SK-N-SH treated with all-trans-retinoic acid at 6 μM for 48 hours (cell line): Measurements from ENCODE around the gene DDX39B.

Experiments
- ATAC-seq: fragments of 200-7000 bp; cut with Tn5 transposase; 3 replicates; pipeline ENCODE4 v1.9.1; 2020; ENCODE audit warnings: mild to moderate bottlenecking, moderate library complexity
- ARNTL ChIP-seq: fragments of 450-650 bp; formaldehyde crosslinking; IDR thresholded peaks from 2 replicates; pipeline ENCODE4 v1.5.0; 2020; ENCODE audit warnings: low read depth, mild to moderate bottlenecking, moderate library complexity, borderline replicate concordance
- BACH2 ChIP-seq: fragments of 250-450 bp; sonication (Bioruptor Pico); IDR thresholded peaks from 2 replicates; pipeline ENCODE4 v1.9.0; 2021; ENCODE audit warnings: mild to moderate bottlenecking, borderline replicate concordance
- CSDC2 ChIP-seq: fragments of 250-450 bp; sonication (Bioruptor Pico); IDR thresholded peaks from 2 replicates; pipeline ENCODE4 v1.5.0; 2020; ENCODE audit warnings: mild to moderate bottlenecking, moderate library complexity
- CSRNP3 ChIP-seq: fragments of 250-450 bp; sonication (Bioruptor Pico); IDR thresholded peaks from 2 replicates; pipeline ENCODE4 v1.5.1; 2021; ENCODE audit warnings: mild to moderate bottlenecking, moderate library complexity
- GLIS3 ChIP-seq: fragments of 250-450 bp; sonication (Bioruptor Pico); IDR thresholded peaks from 2 replicates; pipeline ENCODE4 v1.5.0; 2020; ENCODE audit warnings: mild to moderate bottlenecking, moderate library complexity
- ISL1 ChIP-seq: fragments of 250-450 bp; sonication (Bioruptor Pico); IDR thresholded peaks from 2 replicates; pipeline ENCODE4 v2.1.2; 2022; ENCODE audit warnings: mild to moderate bottlenecking, moderate library complexity
- PPARA ChIP-seq: fragments of 250-450 bp; sonication (Bioruptor Pico); IDR thresholded peaks from 2 replicates; pipeline ENCODE4 v1.5.0; 2020; ENCODE audit warnings: mild to moderate bottlenecking, borderline replicate concordance
- RARB ChIP-seq: fragments of 250-450 bp; sonication (Bioruptor Pico); IDR thresholded peaks from 2 replicates; pipeline ENCODE4 v1.8.0; 2021; ENCODE audit warnings: mild to moderate bottlenecking, moderate library complexity
- SNAI2 ChIP-seq: fragments of 250-450 bp; sonication (Bioruptor Pico); IDR thresholded peaks from 2 replicates; pipeline ENCODE4 v1.5.0; 2020; ENCODE audit warnings: mild to moderate bottlenecking, moderate library complexity
- TCF4 ChIP-seq: fragments of 250-450 bp; sonication (Bioruptor Pico); IDR thresholded peaks from 2 replicates; pipeline ENCODE4 v1.8.0; 2021; ENCODE audit warnings: mild to moderate bottlenecking, moderate library complexity, borderline replicate concordance
- ZC3H10 ChIP-seq: fragments of 250-450 bp; sonication (Bioruptor Pico); IDR thresholded peaks from 2 replicates; pipeline ENCODE4 v1.5.1; 2021; ENCODE audit warnings: mild to moderate bottlenecking, moderate library complexity
- ZFP30 ChIP-seq: fragments of 450-650 bp; formaldehyde crosslinking; IDR thresholded peaks from 2 replicates; pipeline ENCODE4 v1.5.0; 2022; ENCODE audit warnings: mild to moderate bottlenecking, moderate library complexity
- ZNF70 ChIP-seq: fragments of 450-650 bp; formaldehyde crosslinking; IDR thresholded peaks from 2 replicates; pipeline ENCODE4 v1.5.0; 2020; ENCODE audit warnings: mild to moderate bottlenecking, moderate library complexity
- ZNF8 ChIP-seq: fragments of 450-650 bp; formaldehyde crosslinking; IDR thresholded peaks from 2 replicates; pipeline ENCODE4 v1.5.0; 2020; ENCODE audit warnings: mild to moderate bottlenecking, moderate library complexity
- TF ChIP-seq, protein P1 (sequence below): fragments of 250-450 bp; sonication (Bioruptor Pico); IDR thresholded peaks from 2 replicates; pipeline ENCODE4 v1.8.0; 2021; ENCODE audit warnings: low read depth, mild to moderate bottlenecking, moderate library complexity, borderline replicate concordance
- TF ChIP-seq, protein P2 (sequence below): fragments of 250-450 bp; sonication (Bioruptor Pico); IDR thresholded peaks from 2 replicates; pipeline ENCODE4 v1.5.0; 2020; ENCODE audit warnings: mild to moderate bottlenecking, moderate library complexity
- TF ChIP-seq, protein P3 (sequence below): fragments of 250-450 bp; sonication (Bioruptor Pico); IDR thresholded peaks from 2 replicates; pipeline ENCODE4 v1.5.1; 2020; ENCODE audit warnings: low read depth, mild to moderate bottlenecking, moderate library complexity

Gene DDX39B

DNA sequence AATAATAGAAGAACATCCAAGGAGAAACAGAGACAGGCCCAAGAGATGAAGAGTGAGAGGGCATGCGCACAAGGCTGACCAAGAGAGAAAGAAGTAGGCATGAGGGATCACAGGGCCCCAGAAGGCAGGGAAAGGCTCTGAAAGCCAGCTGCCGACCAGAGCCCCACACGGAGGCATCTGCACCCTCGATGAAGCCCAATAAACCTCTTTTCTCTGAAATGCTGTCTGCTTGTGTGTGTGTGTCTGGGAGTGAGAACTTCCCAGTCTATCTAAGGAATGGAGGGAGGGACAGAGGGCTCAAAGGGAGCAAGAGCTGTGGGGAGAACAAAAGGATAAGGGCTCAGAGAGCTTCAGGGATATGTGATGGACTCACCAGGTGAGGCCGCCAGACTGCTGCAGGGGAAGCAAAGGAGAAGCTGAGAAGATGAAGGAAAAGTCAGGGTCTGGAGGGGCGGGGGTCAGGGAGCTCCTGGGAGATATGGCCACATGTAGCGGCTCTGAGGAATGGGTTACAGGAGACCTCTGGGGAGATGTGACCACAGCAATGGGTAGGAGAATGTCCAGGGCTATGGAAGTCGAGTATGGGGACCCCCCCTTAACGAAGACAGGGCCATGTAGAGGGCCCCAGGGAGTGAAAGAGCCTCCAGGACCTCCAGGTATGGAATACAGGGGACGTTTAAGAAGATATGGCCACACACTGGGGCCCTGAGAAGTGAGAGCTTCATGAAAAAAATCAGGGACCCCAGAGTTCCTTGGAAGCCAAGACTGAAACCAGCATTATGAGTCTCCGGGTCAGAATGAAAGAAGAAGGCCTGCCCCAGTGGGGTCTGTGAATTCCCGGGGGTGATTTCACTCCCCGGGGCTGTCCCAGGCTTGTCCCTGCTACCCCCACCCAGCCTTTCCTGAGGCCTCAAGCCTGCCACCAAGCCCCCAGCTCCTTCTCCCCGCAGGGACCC is 32.6 kb upstream of the DDX39B start:
- no peak for ATAC-seq
- TF ChIP-seq BACH2 (CRISPR knock-in tag) (no peak), ZNF70 (CRISPR knock-in tag) (no peak), ZC3H10 (CRISPR knock-in tag) (no peak), PPARA (no peak), CSDC2 (CRISPR knock-in tag) (no peak), SNAI2 (CRISPR knock-in tag) (no peak), GLIS3 (no peak), TCF4 (CRISPR knock-in tag) (no peak), ZFP30 (CRISPR knock-in tag) (no peak), ZNF8 (CRISPR knock-in tag) (no peak), ARNTL (CRISPR knock-in tag) (no peak), CSRNP3 (no peak)
- TF ChIP-seq, protein P1, sequence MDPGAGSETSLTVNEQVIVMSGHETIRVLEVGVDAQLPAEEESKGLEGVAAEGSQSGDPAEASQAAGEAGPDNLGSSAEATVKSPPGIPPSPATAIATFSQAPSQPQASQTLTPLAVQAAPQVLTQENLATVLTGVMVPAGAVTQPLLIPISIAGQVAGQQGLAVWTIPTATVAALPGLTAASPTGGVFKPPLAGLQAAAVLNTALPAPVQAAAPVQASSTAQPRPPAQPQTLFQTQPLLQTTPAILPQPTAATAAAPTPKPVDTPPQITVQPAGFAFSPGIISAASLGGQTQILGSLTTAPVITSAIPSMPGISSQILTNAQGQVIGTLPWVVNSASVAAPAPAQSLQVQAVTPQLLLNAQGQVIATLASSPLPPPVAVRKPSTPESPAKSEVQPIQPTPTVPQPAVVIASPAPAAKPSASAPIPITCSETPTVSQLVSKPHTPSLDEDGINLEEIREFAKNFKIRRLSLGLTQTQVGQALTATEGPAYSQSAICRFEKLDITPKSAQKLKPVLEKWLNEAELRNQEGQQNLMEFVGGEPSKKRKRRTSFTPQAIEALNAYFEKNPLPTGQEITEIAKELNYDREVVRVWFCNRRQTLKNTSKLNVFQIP (CRISPR knock-in tag) = no peak
- TF ChIP-seq, protein P2, sequence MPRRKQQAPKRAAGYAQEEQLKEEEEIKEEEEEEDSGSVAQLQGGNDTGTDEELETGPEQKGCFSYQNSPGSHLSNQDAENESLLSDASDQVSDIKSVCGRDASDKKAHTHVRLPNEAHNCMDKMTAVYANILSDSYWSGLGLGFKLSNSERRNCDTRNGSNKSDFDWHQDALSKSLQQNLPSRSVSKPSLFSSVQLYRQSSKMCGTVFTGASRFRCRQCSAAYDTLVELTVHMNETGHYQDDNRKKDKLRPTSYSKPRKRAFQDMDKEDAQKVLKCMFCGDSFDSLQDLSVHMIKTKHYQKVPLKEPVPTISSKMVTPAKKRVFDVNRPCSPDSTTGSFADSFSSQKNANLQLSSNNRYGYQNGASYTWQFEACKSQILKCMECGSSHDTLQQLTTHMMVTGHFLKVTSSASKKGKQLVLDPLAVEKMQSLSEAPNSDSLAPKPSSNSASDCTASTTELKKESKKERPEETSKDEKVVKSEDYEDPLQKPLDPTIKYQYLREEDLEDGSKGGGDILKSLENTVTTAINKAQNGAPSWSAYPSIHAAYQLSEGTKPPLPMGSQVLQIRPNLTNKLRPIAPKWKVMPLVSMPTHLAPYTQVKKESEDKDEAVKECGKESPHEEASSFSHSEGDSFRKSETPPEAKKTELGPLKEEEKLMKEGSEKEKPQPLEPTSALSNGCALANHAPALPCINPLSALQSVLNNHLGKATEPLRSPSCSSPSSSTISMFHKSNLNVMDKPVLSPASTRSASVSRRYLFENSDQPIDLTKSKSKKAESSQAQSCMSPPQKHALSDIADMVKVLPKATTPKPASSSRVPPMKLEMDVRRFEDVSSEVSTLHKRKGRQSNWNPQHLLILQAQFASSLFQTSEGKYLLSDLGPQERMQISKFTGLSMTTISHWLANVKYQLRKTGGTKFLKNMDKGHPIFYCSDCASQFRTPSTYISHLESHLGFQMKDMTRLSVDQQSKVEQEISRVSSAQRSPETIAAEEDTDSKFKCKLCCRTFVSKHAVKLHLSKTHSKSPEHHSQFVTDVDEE = no peak

GRCh38 chr6:31573239-31574105 is 31.7 kb upstream of the DDX39B start:
- no peak for ATAC-seq
- TF ChIP-seq, protein P3, sequence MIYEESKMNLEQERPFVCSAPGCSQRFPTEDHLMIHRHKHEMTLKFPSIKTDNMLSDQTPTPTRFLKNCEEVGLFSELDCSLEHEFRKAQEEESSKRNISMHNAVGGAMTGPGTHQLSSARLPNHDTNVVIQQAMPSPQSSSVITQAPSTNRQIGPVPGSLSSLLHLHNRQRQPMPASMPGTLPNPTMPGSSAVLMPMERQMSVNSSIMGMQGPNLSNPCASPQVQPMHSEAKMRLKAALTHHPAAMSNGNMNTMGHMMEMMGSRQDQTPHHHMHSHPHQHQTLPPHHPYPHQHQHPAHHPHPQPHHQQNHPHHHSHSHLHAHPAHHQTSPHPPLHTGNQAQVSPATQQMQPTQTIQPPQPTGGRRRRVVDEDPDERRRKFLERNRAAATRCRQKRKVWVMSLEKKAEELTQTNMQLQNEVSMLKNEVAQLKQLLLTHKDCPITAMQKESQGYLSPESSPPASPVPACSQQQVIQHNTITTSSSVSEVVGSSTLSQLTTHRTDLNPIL (CRISPR knock-in tag) = no peak
- TF ChIP-seq ISL1 (CRISPR knock-in tag) (no peak), PPARA (no peak), GLIS3 (no peak)

DNA sequence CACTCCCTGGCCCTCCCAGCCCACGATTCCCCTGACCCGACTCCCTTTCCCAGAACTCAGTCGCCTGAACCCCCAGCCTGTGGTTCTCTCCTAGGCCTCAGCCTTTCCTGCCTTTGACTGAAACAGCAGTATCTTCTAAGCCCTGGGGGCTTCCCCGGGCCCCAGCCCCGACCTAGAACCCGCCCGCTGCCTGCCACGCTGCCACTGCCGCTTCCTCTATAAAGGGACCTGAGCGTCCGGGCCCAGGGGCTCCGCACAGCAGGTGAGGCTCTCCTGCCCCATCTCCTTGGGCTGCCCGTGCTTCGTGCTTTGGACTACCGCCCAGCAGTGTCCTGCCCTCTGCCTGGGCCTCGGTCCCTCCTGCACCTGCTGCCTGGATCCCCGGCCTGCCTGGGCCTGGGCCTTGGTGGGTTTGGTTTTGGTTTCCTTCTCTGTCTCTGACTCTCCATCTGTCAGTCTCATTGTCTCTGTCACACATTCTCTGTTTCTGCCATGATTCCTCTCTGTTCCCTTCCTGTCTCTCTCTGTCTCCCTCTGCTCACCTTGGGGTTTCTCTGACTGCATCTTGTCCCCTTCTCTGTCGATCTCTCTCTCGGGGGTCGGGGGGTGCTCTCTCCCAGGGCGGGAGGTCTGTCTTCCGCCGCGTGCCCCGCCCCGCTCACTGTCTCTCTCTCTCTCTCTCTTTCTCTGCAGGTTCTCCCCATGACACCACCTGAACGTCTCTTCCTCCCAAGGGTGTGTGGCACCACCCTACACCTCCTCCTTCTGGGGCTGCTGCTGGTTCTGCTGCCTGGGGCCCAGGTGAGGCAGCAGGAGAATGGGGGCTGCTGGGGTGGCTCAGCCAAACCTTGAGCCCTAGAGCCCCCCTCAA is 30.5 kb upstream of the DDX39B start, which contains the start of gene LTA:
Gene LTA, plus strand, starts transcription at position 249 of the 871 bp plus-strand sequence. Its CDS starts 454 bp downstream, at position 703.
- no peak for ATAC-seq
- TF ChIP-seq, protein P2 = no peak
- TF ChIP-seq CSDC2 (CRISPR knock-in tag) = no peak
- no peak for TF ChIP-seq ARNTL (CRISPR knock-in tag)
- TF ChIP-seq RARB (CRISPR knock-in tag) = no peak
